ENCODE measurements around the gene CACNA2D3.

CACNA2D3 gene

GRCh38 chr3:54877730-54878129, 755.4 kb downstream of the CACNA2D3 start:
- Histone ChIP-seq H3K27me3 (ENCODE audit: low read depth) (no peaks in the 10 kb centered on the region), H3K4me3 (no peak overlapping the region), H3K9me3 (peaks cover 5% of the 10 kb centered on the region; the same call in 1 of the 2 replicates), H3K4me1 (no peaks in the 10 kb centered on the region), H3K36me3 (replicated peaks) (no peaks in the 10 kb centered on the region)
- DNase-seq (ENCODE audit: low spot score in 2 of 2): no peak
- in situ Hi-C loops (cut with MboI; ENCODE audit: low sequenced_read_pairs): no loop called here

DNA sequence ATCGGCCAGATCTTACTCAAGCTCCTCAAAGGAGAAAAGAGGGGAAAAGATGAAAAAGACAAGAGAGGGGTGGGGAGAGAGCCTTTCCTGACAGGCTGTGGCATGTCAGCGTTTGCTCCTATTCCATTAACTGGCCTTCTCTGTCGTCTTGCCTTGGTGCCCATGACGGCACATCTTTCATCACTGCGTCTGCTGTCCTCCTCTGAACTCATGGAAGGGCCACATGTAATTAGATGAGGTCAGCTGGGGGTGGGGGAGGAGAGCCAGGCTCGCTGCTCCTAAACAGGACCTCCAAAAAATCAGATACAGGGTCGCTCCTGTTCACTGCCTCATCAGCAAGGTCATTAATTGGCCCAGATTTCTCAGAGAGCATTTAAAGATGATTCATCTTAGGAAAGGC, 755.8 kb downstream of the CACNA2D3 start:
- Histone ChIP-seq H3K36me3 (replicated peaks) (no peaks in the 10 kb centered on the region), H3K4me3 (no peak overlapping the region), H3K9me3 (peaks cover 5% of the 10 kb centered on the region; the same call in 1 of the 2 replicates), H3K4me1 (no peaks in the 10 kb centered on the region), H3K27me3 (ENCODE audit: low read depth) (no peaks in the 10 kb centered on the region)
- in situ Hi-C loops (cut with MboI; ENCODE audit: low sequenced_read_pairs): no loop called here
- no peak for DNase-seq (ENCODE audit: low spot score in 2 of 2)

- DNase-seq (ENCODE audit: low spot score in 2 of 2): no peak
- in situ Hi-C loops (cut with MboI; ENCODE audit: low sequenced_read_pairs): no loop called here
- Histone ChIP-seq H3K27me3 (ENCODE audit: low read depth) (no peaks in the 10 kb centered on the region), H3K4me3 (no peak overlapping the region), H3K9me3 (peaks cover 5% of the 10 kb centered on the region; the same call in 1 of the 2 replicates), H3K4me1 (peaks cover 2% of the 10 kb centered on the region; the same call in 1 of the 2 replicates), H3K36me3 (replicated peaks) (no peaks in the 10 kb centered on the region)
Observed at GRCh38 chr3:54882129-54882833, 759.9 kb downstream of the CACNA2D3 start.

DNA sequence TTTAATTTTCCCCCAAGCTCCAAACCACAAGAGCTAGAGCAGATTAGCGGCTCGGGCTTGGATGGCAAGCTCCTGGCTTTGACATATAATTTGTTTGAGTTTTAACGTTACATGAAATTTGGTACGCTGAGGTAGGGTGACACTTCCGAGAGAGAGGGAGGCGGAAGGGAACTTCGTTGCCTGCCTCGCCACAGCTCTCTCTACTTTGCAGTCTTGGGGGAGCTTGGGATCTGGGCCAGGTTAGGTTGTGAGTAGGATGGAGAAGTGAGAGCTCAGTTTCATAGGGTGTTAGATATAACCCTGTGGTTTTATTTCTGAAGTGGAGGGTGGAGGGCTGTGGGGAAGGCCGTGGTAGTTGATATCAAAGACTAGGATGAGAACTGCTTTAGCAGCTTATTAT, 765.8 kb downstream of the CACNA2D3 start:
- Histone ChIP-seq H3K9me3 (no peaks in the 10 kb centered on the region), H3K4me1 (peaks cover 14% of the 10 kb centered on the region), H3K27me3 (ENCODE audit: low read depth) (no peaks in the 10 kb centered on the region), H3K4me3 (no peak overlapping the region), H3K36me3 (replicated peaks) (no peaks in the 10 kb centered on the region)
- DNase-seq (ENCODE audit: low spot score in 2 of 2): no peak
- in situ Hi-C loops (cut with MboI; ENCODE audit: low sequenced_read_pairs): no loop called here

DNA sequence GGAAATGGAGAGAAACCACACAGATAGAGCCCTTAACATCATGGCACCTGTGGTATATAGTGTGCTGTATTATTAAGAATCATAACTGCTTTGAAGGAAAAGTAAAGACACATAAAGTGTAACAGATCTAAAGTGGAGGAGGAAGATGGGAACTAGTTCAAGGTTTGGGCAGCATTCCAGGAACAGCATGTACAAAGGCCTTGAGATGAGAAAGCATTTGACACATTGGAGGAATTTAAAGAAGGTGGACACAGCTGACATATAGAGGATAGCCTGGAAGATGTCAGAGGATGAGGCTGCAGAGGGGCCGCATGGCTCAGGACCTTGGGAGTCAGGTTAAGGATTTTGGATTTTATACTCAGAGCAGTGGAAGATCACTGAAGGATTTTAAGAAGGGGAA, 766.5 kb downstream of the CACNA2D3 start:
- Histone ChIP-seq H3K4me3 (no peak overlapping the region), H3K27me3 (ENCODE audit: low read depth) (no peaks in the 10 kb centered on the region), H3K9me3 (no peaks in the 10 kb centered on the region), H3K36me3 (replicated peaks) (no peaks in the 10 kb centered on the region), H3K4me1 (peaks cover 14% of the 10 kb centered on the region)
- in situ Hi-C loops (cut with MboI; ENCODE audit: low sequenced_read_pairs): no loop called here
- DNase-seq (ENCODE audit: low spot score in 2 of 2): no peak

GRCh38 chr3:54889731-54890130, 767.4 kb downstream of the CACNA2D3 start:
- Histone ChIP-seq H3K9me3 (no peaks in the 10 kb centered on the region), H3K27me3 (ENCODE audit: low read depth) (no peaks in the 10 kb centered on the region), H3K4me3 (no peak overlapping the region), H3K4me1 (peaks cover 14% of the 10 kb centered on the region), H3K36me3 (replicated peaks) (no peaks in the 10 kb centered on the region)
- in situ Hi-C loops (cut with MboI; ENCODE audit: low sequenced_read_pairs): no loop called here
- no peak for DNase-seq (ENCODE audit: low spot score in 2 of 2)

DNA sequence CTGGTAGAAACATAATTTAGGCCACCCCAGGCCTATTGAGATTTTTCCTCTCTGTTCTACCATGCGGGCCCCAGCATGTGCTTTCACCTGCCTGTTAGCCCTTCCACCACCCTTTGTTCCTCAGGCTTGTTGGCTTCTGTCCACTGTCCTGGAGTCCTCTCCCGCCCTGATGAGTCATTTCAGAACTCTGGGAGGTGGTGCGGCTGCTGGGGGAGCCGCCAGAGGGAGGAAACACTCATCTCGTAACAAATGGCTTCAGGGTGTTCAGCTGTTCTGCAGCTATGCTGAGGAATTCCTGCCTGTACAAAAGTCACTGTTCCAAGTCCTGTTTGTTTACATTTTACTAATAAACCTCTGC, 769.2 kb downstream of the CACNA2D3 start:
- Histone ChIP-seq H3K36me3 (replicated peaks) (no peaks in the 10 kb centered on the region), H3K4me3 (no peak overlapping the region), H3K4me1 (peaks cover 11% of the 10 kb centered on the region), H3K27me3 (ENCODE audit: low read depth) (no peaks in the 10 kb centered on the region), H3K9me3 (no peaks in the 10 kb centered on the region)
- in situ Hi-C loops (cut with MboI; ENCODE audit: low sequenced_read_pairs): no loop called here
- peak; percentile 64 to 75 for DNase-seq (ENCODE audit: low spot score in 2 of 2)

- DNase-seq (ENCODE audit: low spot score in 2 of 2): no peak
- no peaks in the 10 kb centered on the region for H3K36me3 ChIP-seq (replicated peaks)
- H3K9me3 ChIP-seq: no peaks in the 10 kb centered on the region
- in situ Hi-C loops (cut with MboI; ENCODE audit: low sequenced_read_pairs): no loop called here
- peaks cover 11% of the 10 kb centered on the region for H3K4me1 ChIP-seq
- no peaks in the 10 kb centered on the region for H3K27me3 ChIP-seq (ENCODE audit: low read depth)
- no peak overlapping the region for H3K4me3 ChIP-seq
Observed at GRCh38 chr3:54892168-54892567, 769.8 kb downstream of the CACNA2D3 start.

DNA sequence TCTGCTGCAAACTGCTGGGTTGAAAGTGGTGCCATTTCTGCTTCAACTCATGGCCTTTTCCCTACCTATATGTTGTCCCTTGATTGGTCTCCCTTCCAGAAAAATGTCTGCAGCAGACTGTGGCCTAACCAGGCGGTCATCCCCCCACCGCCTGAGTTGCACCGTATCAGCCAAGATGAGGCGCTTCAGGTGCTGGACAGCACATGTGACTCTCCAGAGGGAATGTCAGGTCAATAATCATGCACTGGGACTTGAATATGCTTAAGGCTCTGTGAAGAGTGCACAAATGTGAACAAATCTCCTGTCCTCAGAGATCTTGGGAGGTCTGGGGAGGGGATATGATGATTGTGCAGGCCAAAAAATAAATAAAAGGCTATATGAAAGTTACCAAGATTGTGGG, 773.3 kb downstream of the CACNA2D3 start:
- Histone ChIP-seq H3K27me3 (ENCODE audit: low read depth) (no peaks in the 10 kb centered on the region), H3K4me3 (no peak overlapping the region)
- in situ Hi-C loops (cut with MboI; ENCODE audit: low sequenced_read_pairs): no loop called here

GRCh38 chr3:54897028-54897711, 774.8 kb downstream of the CACNA2D3 start:
- DNase-seq (ENCODE audit: low spot score in 2 of 2): no peak
- Histone ChIP-seq H3K4me3 (no peak overlapping the region), H3K27me3 (ENCODE audit: low read depth) (no peaks in the 10 kb centered on the region), H3K4me1 (no peaks in the 10 kb centered on the region), H3K9me3 (no peaks in the 10 kb centered on the region), H3K36me3 (replicated peaks) (no peaks in the 10 kb centered on the region)
- in situ Hi-C loops (cut with MboI; ENCODE audit: low sequenced_read_pairs): no loop called here

More for the DNA sequence above, 773.3 kb downstream of the CACNA2D3 start:
- Histone ChIP-seq H3K36me3 (replicated peaks) (no peaks in the 10 kb centered on the region), H3K9me3 (no peaks in the 10 kb centered on the region), H3K4me1 (peaks cover 11% of the 10 kb centered on the region)
- DNase-seq (ENCODE audit: low spot score in 2 of 2): no peak

- H3K4me1 ChIP-seq: no peaks in the 10 kb centered on the region
- H3K27me3 ChIP-seq (ENCODE audit: low read depth): no peaks in the 10 kb centered on the region
- in situ Hi-C loops (cut with MboI; ENCODE audit: low sequenced_read_pairs): no loop called here
- no peaks in the 10 kb centered on the region for H3K36me3 ChIP-seq (replicated peaks)
- H3K4me3 ChIP-seq: no peak overlapping the region
- no peaks in the 10 kb centered on the region for H3K9me3 ChIP-seq
- DNase-seq (ENCODE audit: low spot score in 2 of 2): no peak
Observed at GRCh38 chr3:54899273-54899672, 776.9 kb downstream of the CACNA2D3 start.

GRCh38 chr3:54900838-54901591, 778.7 kb downstream of the CACNA2D3 start:
- H3K27me3 ChIP-seq (ENCODE audit: low read depth): no peaks in the 10 kb centered on the region
- DNase-seq (ENCODE audit: low spot score in 2 of 2): no peak
- no peaks in the 10 kb centered on the region for H3K9me3 ChIP-seq
- H3K4me3 ChIP-seq: no peak overlapping the region
- no peaks in the 10 kb centered on the region for H3K4me1 ChIP-seq
- in situ Hi-C loops (cut with MboI; ENCODE audit: low sequenced_read_pairs): no loop called here
- H3K36me3 ChIP-seq (replicated peaks): no peaks in the 10 kb centered on the region

DNA sequence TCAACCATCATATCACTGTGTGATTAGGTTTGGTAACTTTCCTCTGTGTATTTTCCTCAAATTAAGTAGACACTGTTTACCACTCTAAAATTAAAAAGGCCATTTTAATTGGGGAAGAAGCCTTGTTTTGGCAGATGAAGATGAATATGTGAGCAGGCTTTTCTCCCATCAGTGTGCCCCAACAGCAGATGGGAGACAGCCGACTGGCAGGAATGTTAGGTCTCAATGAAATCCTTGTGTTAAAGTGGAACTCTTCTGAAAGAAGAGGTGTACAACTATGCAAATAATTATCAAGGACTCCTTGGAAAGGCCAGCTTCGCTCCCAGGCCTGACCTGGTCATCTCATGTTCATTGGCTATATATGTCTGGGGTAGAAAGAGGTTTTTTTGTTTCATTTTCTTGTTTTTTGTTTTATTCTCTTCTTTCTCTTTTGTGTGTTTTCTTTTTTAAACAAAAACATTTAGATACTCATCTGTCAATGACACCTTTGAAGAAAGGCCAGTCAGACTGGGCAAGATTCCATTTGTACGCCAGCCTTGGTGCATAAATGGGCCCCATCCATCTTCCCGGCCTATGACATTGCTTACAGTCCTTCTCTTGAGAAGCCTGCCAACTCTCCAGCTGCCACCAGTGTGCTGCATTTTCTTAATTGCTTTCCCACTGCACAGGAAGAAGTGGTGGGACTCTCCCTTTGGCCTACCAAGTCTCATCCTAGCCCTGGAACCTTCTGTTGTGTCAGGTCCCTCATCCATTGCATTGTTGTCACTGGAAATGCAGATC, 779.7 kb downstream of the CACNA2D3 start:
- no peaks in the 10 kb centered on the region for H3K36me3 ChIP-seq (replicated peaks)
- H3K4me3 ChIP-seq: no peak overlapping the region
- DNase-seq (ENCODE audit: low spot score in 2 of 2): no peak
- in situ Hi-C loops (cut with MboI; ENCODE audit: low sequenced_read_pairs): no loop called here
- H3K9me3 ChIP-seq: no peaks in the 10 kb centered on the region
- H3K27me3 ChIP-seq (ENCODE audit: low read depth): no peaks in the 10 kb centered on the region
- no peaks in the 10 kb centered on the region for H3K4me1 ChIP-seq

Data from HAP-1 (cell line).